K562 (cell line): Measurements from ENCODE around the gene EHD2. TPM values are rescaled to one million over a fixed set of nuclear protein-coding genes. Genes with fewer than 3 reads are reported as not detected.

Experiments
- ATF6 ChIP-seq: sonication (generic); formaldehyde crosslinking; IDR thresholded peaks from 2 replicates; pipeline ENCODE4 v1.4.0; 2020; ENCODE audit warnings: mild to moderate bottlenecking, missing genetic modification reagents
- BCL6 ChIP-seq: fragments of 250-450 bp; sonication (Bioruptor Pico); IDR thresholded peaks from 2 replicates; pipeline ENCODE4 v1.4.0; 2020
- CBX8 ChIP-seq: fragments of 200-600 bp; sonication (generic); IDR thresholded peaks from 2 replicates; pipeline ENCODE4 v1.6.1; 2012; ENCODE audit warnings: borderline replicate concordance, mixed run types, low read depth, mild to moderate bottlenecking, moderate library complexity, mixed read lengths, low read length, control low read depth, inconsistent platforms; ENCODE audit not compliant: poor library complexity, severe bottlenecking; ENCODE audit errors: extremely low read depth
- DPF2 ChIP-seq: fragments of 450-650 bp; IDR thresholded peaks from 2 replicates; pipeline ENCODE4 v1.6.1; 2016
- ESRRB ChIP-seq: fragments of 250-450 bp; sonication (Bioruptor Pico); IDR thresholded peaks from 2 replicates; pipeline ENCODE4 v1.5.0; 2020; ENCODE audit warnings: mild to moderate bottlenecking, moderate library complexity, borderline replicate concordance
- GABPB1 ChIP-seq: sonication (generic); formaldehyde crosslinking; IDR thresholded peaks from 2 replicates; pipeline ENCODE4 v1.8.0; 2022; ENCODE audit warnings: mild to moderate bottlenecking, missing genetic modification reagents
- HDAC8 ChIP-seq: fragments of 450-650 bp; IDR thresholded peaks from 2 replicates; pipeline ENCODE4 v1.6.1; 2016; ENCODE audit warnings: mild to moderate bottlenecking, missing genetic modification characterization, moderate library complexity, missing compliant biosample characterization
- HIVEP1 ChIP-seq: fragments of 250-450 bp; sonication (Bioruptor Pico); IDR thresholded peaks from 2 replicates; pipeline ENCODE4 v1.4.0; 2020; ENCODE audit warnings: mild to moderate bottlenecking
- HNRNPL ChIP-seq: fragments of 200-400 bp; formaldehyde crosslinking; IDR thresholded peaks from 2 replicates; pipeline ENCODE4 v1.6.1; 2017; ENCODE audit warnings: low read depth, mild to moderate bottlenecking, low read length
- HNRNPLL ChIP-seq: fragments of 200-400 bp; formaldehyde crosslinking; IDR thresholded peaks from 2 replicates; pipeline ENCODE4 v1.6.1; 2017; ENCODE audit warnings: low read length, low read depth, mild to moderate bottlenecking; ENCODE audit not compliant: poor library complexity, severe bottlenecking
- MBD1 ChIP-seq: fragments of 250-450 bp; sonication (Bioruptor Pico); IDR thresholded peaks from 2 replicates; pipeline ENCODE4 v1.8.0; 2022; ENCODE audit warnings: inconsistent platforms
- MYNN ChIP-seq, 2 experiments: sonication (generic); formaldehyde crosslinking in 1 of 2; IDR thresholded peaks; 2 replicates each; pipeline versions ENCODE4 v1.5.0 to v1.6.1; 2016 to 2020; ENCODE audit warnings: antibody characterized with exemption in 1 of 2, missing genetic modification reagents in 1 of 2
- NBN ChIP-seq: fragments of 450-650 bp; IDR thresholded peaks from 2 replicates; pipeline ENCODE4 v1.6.1; 2016; ENCODE audit warnings: low read depth, mild to moderate bottlenecking
- NFRKB ChIP-seq: fragments of 450-650 bp; IDR thresholded peaks from 2 replicates; pipeline ENCODE4 v1.6.1; 2016; ENCODE audit warnings: low read depth
- PCBP2 ChIP-seq: fragments of 200-400 bp; formaldehyde crosslinking; IDR thresholded peaks from 2 replicates; pipeline ENCODE4 v1.6.1; 2018; ENCODE audit warnings: low read length, low read depth, mild to moderate bottlenecking, moderate library complexity; ENCODE audit not compliant: poor library complexity, severe bottlenecking
- RB1 ChIP-seq: fragments of 450-650 bp; IDR thresholded peaks from 2 replicates; pipeline ENCODE4 v1.6.1; 2017; ENCODE audit warnings: low read depth, mild to moderate bottlenecking
- SAP30 ChIP-seq: fragments of 200-600 bp; sonication (generic); IDR thresholded peaks from 2 replicates; pipeline ENCODE4 v1.6.1; 2012; ENCODE audit warnings: borderline replicate concordance, low read depth, mild to moderate bottlenecking, moderate library complexity, low read length, control low read depth, inconsistent platforms; ENCODE audit not compliant: insufficient read depth, poor library complexity, severe bottlenecking
- SNIP1 ChIP-seq: fragments of 450-650 bp; IDR thresholded peaks from 2 replicates; pipeline ENCODE4 v1.7.1; 2017; ENCODE audit warnings: low read depth, mild to moderate bottlenecking
- SRF ChIP-seq, 2 experiments: fragments of 250-450, 450-650 bp in 1 of 2; sonication (Bioruptor Pico) in 1 of 2; sonication (generic) in 1 of 2; formaldehyde crosslinking; IDR thresholded peaks; 2 replicates each; pipeline versions ENCODE4 v1.5.0 to v1.5.1; 2020 to 2022; ENCODE audit warnings: mild to moderate bottlenecking in 1 of 2, missing genetic modification reagents in 1 of 2
- TCFL5 ChIP-seq: fragments of 250-450 bp; sonication (Bioruptor Pico); conservative IDR thresholded peaks from 2 replicates; pipeline ENCODE4 v1.6.1; 2021; ENCODE audit warnings: mild to moderate bottlenecking, moderate library complexity, matching md5 sums
- THRAP3 ChIP-seq: fragments of 450-650 bp; IDR thresholded peaks from 2 replicates; pipeline ENCODE4 v1.6.1; 2016; ENCODE audit warnings: mild to moderate bottlenecking, inconsistent platforms, borderline replicate concordance
- TOE1 ChIP-seq, 2 experiments: fragments of 450-650 bp in 1 of 2; sonication (generic) in 1 of 2; formaldehyde crosslinking in 1 of 2; IDR thresholded peaks; 2 replicates each; pipeline versions ENCODE4 v1.7.1 to v1.8.0; 2016 to 2022; ENCODE audit warnings: borderline replicate concordance in 2 of 2, mild to moderate bottlenecking in 2 of 2, antibody characterized with exemption in 1 of 2, inconsistent platforms in 1 of 2, low read depth in 1 of 2, missing genetic modification reagents in 1 of 2, moderate library complexity in 1 of 2
- polyA plus RNA-seq, 8 experiments: library from polyadenylated mRNA; depleted of rRNA in 4 of 8; stranded (reverse) in 5 of 8; unstranded in 3 of 8; fragments of >200 nt; fragmentation: Nextera tagmentation in 2 of 8; fragmentation: Illumina TruSeq in 1 of 8; extraction: Ambion mirVana in 2 of 8; extraction: Trizol in 1 of 8; gene quantifications; 2 replicates each; pipeline versions ENCODE4 v1.2.1 to v1.2.3, GENCODE V29; 2011 to 2014; ENCODE audit warnings: inconsistent platforms in 1 of 8, missing spikeins in 1 of 8
- total RNA-seq, 7 experiments: library from RNA; depleted of rRNA in 6 of 7; stranded (reverse); fragments of >200 nt in 6 of 7; fragmentation: Illumina TruSeq in 2 of 7; extraction: Trizol in 2 of 7; gene quantifications; 2 replicates each; pipeline versions ENCODE4 v1.2.1 to v1.2.3, GENCODE V29; 2011 to 2021; ENCODE audit warnings: low replicate concordance in 1 of 7
- TF ChIP-seq, protein P1 (sequence below): sonication (generic); formaldehyde crosslinking; IDR thresholded peaks from 2 replicates; pipeline ENCODE4 v1.8.0; 2022; ENCODE audit warnings: mild to moderate bottlenecking, missing genetic modification reagents

EHD2 gene
- total and polyA plus RNA-seq, 9 of the 15 experiments (the other 6 are each of a cell fraction or from before 2014, with no cell fraction given), result 1.7 to 32.2 (median 3.0) TPM

- TF ChIP-seq CBX8 (no peak), MBD1 (no peak), HDAC8 (tag) (no peak), MYNN (IDR thresholded peaks at IDR 0.05) (no peak), MYNN (CRISPR knock-in tag; IDR thresholded peaks at IDR 0.05) (no peak), TCFL5 (CRISPR knock-in tag) (no peak), NBN (peak; percentile 38; the same call in 1 of the 2 replicates), HIVEP1 (CRISPR knock-in tag) (no peak), SAP30 (peak; percentile 56), ATF6 (CRISPR knock-in tag) (no peak), HNRNPL (0 out of 2 replicates have a peak, but pooled peaks have one; percentile 0), RB1 (peak; percentile 48; the same call in 1 of the 2 replicates), ESRRB (CRISPR knock-in tag) (no peak), HNRNPLL (no peak), NFRKB (peak; percentile 66; the same call in 1 of the 2 replicates), BCL6 (CRISPR knock-in tag) (no peak), DPF2 (peak; percentile 93), TOE1 (IDR thresholded peaks at IDR 0.05; ENCODE audit: borderline replicate concordance) (peak; percentile 35; the same call in 1 of the 2 replicates), TOE1 (CRISPR knock-in tag; IDR thresholded peaks at IDR 0.05; ENCODE audit: borderline replicate concordance, low read depth) (no peak), THRAP3 (no peak; the same call in 1 of the 2 replicates), PCBP2 (no peak), GABPB1 (CRISPR knock-in tag) (peak; percentile 64; the same call in 1 of the 2 replicates), SRF (CRISPR knock-in tag; IDR thresholded peaks at IDR 0.05) (no peak), SNIP1 (no peak)
- TF ChIP-seq, protein P1, sequence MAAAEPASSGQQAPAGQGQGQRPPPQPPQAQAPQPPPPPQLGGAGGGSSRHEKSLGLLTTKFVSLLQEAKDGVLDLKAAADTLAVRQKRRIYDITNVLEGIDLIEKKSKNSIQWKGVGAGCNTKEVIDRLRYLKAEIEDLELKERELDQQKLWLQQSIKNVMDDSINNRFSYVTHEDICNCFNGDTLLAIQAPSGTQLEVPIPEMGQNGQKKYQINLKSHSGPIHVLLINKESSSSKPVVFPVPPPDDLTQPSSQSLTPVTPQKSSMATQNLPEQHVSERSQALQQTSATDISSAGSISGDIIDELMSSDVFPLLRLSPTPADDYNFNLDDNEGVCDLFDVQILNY, result no peak
These were observed 16.7 kb downstream of the EHD2 start (continued) for GRCh38 chr19:47729799-47730520.
